SU-DHL-6 (cell line): ENCODE data around the gene RGL4.
"Not testable (repeated sequence)": the region's sequence is repeated elsewhere in the genome, so short reads cannot be mapped to it uniquely, and the experiment has no call there.

Experiments used
- H2AFZ ChIP-seq: fragments of 200-600 bp; sonication (generic); 2 replicates; pipeline ENCODE4 v1.6.1; 2014; ENCODE audit warnings: low read depth, mild to moderate bottlenecking, moderate library complexity, mixed read lengths, antibody characterized with exemption, low read length; ENCODE audit not compliant: severe bottlenecking
- H3F3A ChIP-seq: fragments of 200-600 bp; shearing (Covaris generic); 2 replicates; pipeline ENCODE4 v1.6.0; 2016; ENCODE audit warnings: antibody characterized with exemption, mild to moderate bottlenecking; ENCODE audit not compliant: insufficient read depth
- H3K27ac ChIP-seq: fragments of 200-600 bp; sonication (generic); 2 replicates; pipeline ENCODE4 v1.5.1; 2016; ENCODE audit warnings: low read depth, mild to moderate bottlenecking, low read length, moderate library complexity, mixed read lengths
- H3K27me3 ChIP-seq: fragments of 200-600 bp; sonication (generic), shearing (Covaris generic); 2 replicates; pipeline ENCODE4 v1.6.0; 2014; ENCODE audit warnings: mild to moderate bottlenecking, low read length
- H3K36me3 ChIP-seq: fragments of 200-600 bp; sonication (generic); 2 replicates; pipeline ENCODE4 v1.6.1; 2014; ENCODE audit warnings: mild to moderate bottlenecking, low read length, mixed read lengths
- H3K4me2 ChIP-seq: fragments of 300-600, 200-600 bp; shearing (Covaris generic), sonication (generic); 2 replicates; pipeline ENCODE4 v1.6.0; 2014; ENCODE audit warnings: low read length, low read depth, mild to moderate bottlenecking; ENCODE audit not compliant: poor library complexity, severe bottlenecking
- H3K4me3 ChIP-seq: fragments of 200-600 bp; sonication (generic); 2 replicates; pipeline ENCODE4 v1.5.1; 2014; ENCODE audit warnings: antibody characterized with exemption, low read length, mild to moderate bottlenecking, mixed read lengths; ENCODE audit not compliant: insufficient read depth, poor library complexity, severe bottlenecking
- H3K79me2 ChIP-seq: fragments of 200-600 bp; sonication (generic); 2 replicates; pipeline ENCODE4 v1.6.1; 2014; ENCODE audit warnings: mild to moderate bottlenecking, low read length, moderate library complexity; ENCODE audit not compliant: insufficient read depth
- H3K9ac ChIP-seq: fragments of 200-600 bp; sonication (generic); 2 replicates; pipeline ENCODE4 v1.7.0; 2014; ENCODE audit warnings: mild to moderate bottlenecking, low read length
- H3K9me2 ChIP-seq: fragments of 200-600 bp; sonication (generic); replicated peaks from 2 replicates; pipeline ENCODE4 v1.6.1; 2014; ENCODE audit warnings: low read length; ENCODE audit not compliant: insufficient read depth
- H3K9me3 ChIP-seq: fragments of 200-600 bp; sonication (generic); 2 replicates; pipeline ENCODE4 v1.6.1; 2014; ENCODE audit warnings: low read length, mixed read lengths; ENCODE audit not compliant: insufficient read depth
- H4K20me1 ChIP-seq: fragments of 200-600 bp; sonication (generic); 2 replicates; pipeline ENCODE4 v1.6.1; 2014; ENCODE audit warnings: low read depth, mild to moderate bottlenecking, antibody characterized with exemption, low read length, moderate library complexity, mixed read lengths
- CTCF ChIP-seq: fragments of 200-600 bp; sonication (generic); IDR thresholded peaks from one replicate; pipeline ENCODE4 v1.5.1; 2017; ENCODE audit warnings: antibody characterized with exemption, mild to moderate bottlenecking, low read length, moderate library complexity; ENCODE audit not compliant: insufficient read depth, poor library complexity, severe bottlenecking
- EZH2phosphoT487 ChIP-seq: fragments of 200-600 bp; sonication (generic), shearing (Covaris generic); conservative IDR thresholded peaks from 2 replicates; pipeline ENCODE4 v1.6.1; 2018; ENCODE audit warnings: mild to moderate bottlenecking, antibody characterized with exemption, low read length, moderate library complexity, mixed read lengths

Gene RGL4

GRCh38 chr22:23673050-23673620 lies 17.7 kb upstream of the RGL4 start:
- H4K20me1 ChIP-seq = no peaks in the 10 kb centered on the region
- no peak overlapping the region for H3K4me2 ChIP-seq
- TF ChIP-seq EZH2phosphoT487 (no peak), CTCF (no peak)
- H3K4me3 ChIP-seq = no peak overlapping the region
- H3K9me3 ChIP-seq = no peaks in the 10 kb centered on the region
- no peaks in the 10 kb centered on the region for H3K79me2 ChIP-seq
- H3K36me3 ChIP-seq = no peaks in the 10 kb centered on the region
- H3K9ac ChIP-seq = no peak overlapping the region
- H3K9me2 ChIP-seq = no peaks in the 10 kb centered on the region
- H3K27ac ChIP-seq = no peak overlapping the region
- no peaks in the 10 kb centered on the region for H3K27me3 ChIP-seq
- H2AFZ ChIP-seq = no peak overlapping the region
- no peaks in the 10 kb centered on the region for H3F3A ChIP-seq

- Histone ChIP-seq H4K20me1 (no peaks in the 10 kb centered on the region), H2AFZ (no peak overlapping the region), H3K36me3 (no peaks in the 10 kb centered on the region), H3K4me3 (no peak overlapping the region), H3K9me3 (no peaks in the 10 kb centered on the region), H3K27me3 (no peaks in the 10 kb centered on the region), H3K79me2 (no peaks in the 10 kb centered on the region), H3K9ac (no peak overlapping the region), H3F3A (no peaks in the 10 kb centered on the region), H3K9me2 (no peaks in the 10 kb centered on the region), H3K4me2 (no peak overlapping the region), H3K27ac (no peak overlapping the region)
- no peak for TF ChIP-seq CTCF
- TF ChIP-seq EZH2phosphoT487 = no peak
These were observed 16.8 kb upstream of the RGL4 start for GRCh38 chr22:23673826-23674690.

GRCh38 chr22:23674886-23675501 lies 15.8 kb upstream of the RGL4 start:
- H3K9me3 ChIP-seq, H3K27me3 ChIP-seq, H3K36me3 ChIP-seq: not testable (repeated sequence)

More at GRCh38 chr22:23674886-23675501, 15.8 kb upstream of the RGL4 start:
- not testable (repeated sequence) for H3K9me2 ChIP-seq, H3K4me2 ChIP-seq, H3K9ac ChIP-seq, H3K27ac ChIP-seq, H4K20me1 ChIP-seq, H3F3A ChIP-seq, H3K79me2 ChIP-seq, H3K4me3 ChIP-seq, H2AFZ ChIP-seq
